Measurements from ENCODE around the gene MYEOV. TPM values are rescaled to one million over a fixed set of nuclear protein-coding genes. Genes with fewer than 3 reads are reported as not detected.

Gene MYEOV
- polyA plus RNA-seq, 1 donor: 0.03 TPM

GRCh38 chr11:69253028-69253427 lies 40.9 kb upstream of the MYEOV start:
- H3K27me3 ChIP-seq (ENCODE audit: control insufficient read depth, insufficient read depth, low read length): no peaks in the 10 kb centered on the region
- no peak overlapping the region for H3K27ac ChIP-seq (ENCODE audit: low read length)
- no peaks in the 10 kb centered on the region for H3K9me3 ChIP-seq (ENCODE audit: control insufficient read depth, low read depth, low read length)
- no peaks in the 10 kb centered on the region for H3K4me1 ChIP-seq (ENCODE audit: control insufficient read depth, insufficient read depth, low read length)
- H3K36me3 ChIP-seq (ENCODE audit: control insufficient read depth, insufficient read depth, low read length): no peaks in the 10 kb centered on the region
- no peak overlapping the region for H3K4me3 ChIP-seq (ENCODE audit: low read length)
- no peak for DNase-seq

GRCh38 chr11:69257134-69257533 lies 36.8 kb upstream of the MYEOV start:
- Histone ChIP-seq H3K4me1 (ENCODE audit: control insufficient read depth, insufficient read depth, low read length) (no peaks in the 10 kb centered on the region), H3K27ac (ENCODE audit: low read length) (no peak overlapping the region), H3K4me3 (ENCODE audit: low read length) (no peak overlapping the region), H3K36me3 (ENCODE audit: control insufficient read depth, insufficient read depth, low read length) (no peaks in the 10 kb centered on the region), H3K9me3 (ENCODE audit: control insufficient read depth, low read depth, low read length) (no peaks in the 10 kb centered on the region), H3K27me3 (ENCODE audit: control insufficient read depth, insufficient read depth, low read length) (no peaks in the 10 kb centered on the region)
- no peak for DNase-seq
- WGBS (ENCODE audit: insufficient coverage, low lambda C conversion rate): no CpG with 5 or more reads among the region's 5 CpGs

DNA sequence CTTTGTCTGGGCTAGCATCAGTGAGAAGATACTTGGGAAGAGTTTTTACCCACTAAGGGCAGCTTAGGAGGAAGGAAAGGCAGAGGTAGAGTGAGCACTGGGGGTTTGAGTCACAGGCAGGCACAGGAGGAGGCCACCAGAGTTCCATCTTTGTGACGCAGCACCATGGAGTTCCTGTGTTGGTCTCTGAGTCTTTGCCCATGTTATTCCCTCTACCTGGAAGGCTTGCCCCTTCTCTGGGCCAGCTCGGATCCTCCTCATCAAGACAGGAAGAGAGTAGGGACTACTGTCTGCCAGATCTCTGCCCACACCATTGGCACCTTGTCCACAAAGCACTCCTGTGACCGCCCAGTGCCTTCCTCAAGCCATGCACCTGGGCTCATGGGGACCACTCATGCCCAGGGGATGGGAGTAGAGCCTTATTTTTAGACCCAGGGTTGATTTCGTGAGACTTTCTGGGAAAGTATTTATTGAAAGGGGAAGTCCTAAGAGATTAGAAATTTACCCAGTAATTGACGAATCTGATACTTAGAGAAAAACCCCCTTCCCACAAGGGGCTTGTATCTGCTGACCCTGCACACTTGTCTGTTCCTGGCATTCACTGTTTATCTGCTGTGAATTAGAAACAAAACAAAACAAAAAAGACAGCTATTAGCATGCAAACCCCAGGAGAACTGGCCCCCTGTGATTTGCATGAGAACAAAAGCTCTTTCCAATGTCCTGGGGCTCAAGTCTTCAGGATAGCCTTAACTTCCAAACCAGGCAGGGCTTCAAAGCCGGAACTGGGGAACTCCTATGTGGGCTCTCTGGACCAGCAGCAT lies 35.9 kb upstream of the MYEOV start:
- H3K9me3 ChIP-seq (ENCODE audit: control insufficient read depth, low read depth, low read length): peaks cover 6% of the 10 kb centered on the region
- no peaks in the 10 kb centered on the region for H3K4me1 ChIP-seq (ENCODE audit: control insufficient read depth, insufficient read depth, low read length)
- no peak overlapping the region for H3K4me3 ChIP-seq (ENCODE audit: low read length)
- H3K27ac ChIP-seq (ENCODE audit: low read length): no peak overlapping the region
- DNase-seq: no peak
- WGBS (ENCODE audit: insufficient coverage, low lambda C conversion rate): no CpG with 5 or more reads among the region's 6 CpGs
- no peaks in the 10 kb centered on the region for H3K27me3 ChIP-seq (ENCODE audit: control insufficient read depth, insufficient read depth, low read length)
- H3K36me3 ChIP-seq (ENCODE audit: control insufficient read depth, insufficient read depth, low read length): no peaks in the 10 kb centered on the region

DNA sequence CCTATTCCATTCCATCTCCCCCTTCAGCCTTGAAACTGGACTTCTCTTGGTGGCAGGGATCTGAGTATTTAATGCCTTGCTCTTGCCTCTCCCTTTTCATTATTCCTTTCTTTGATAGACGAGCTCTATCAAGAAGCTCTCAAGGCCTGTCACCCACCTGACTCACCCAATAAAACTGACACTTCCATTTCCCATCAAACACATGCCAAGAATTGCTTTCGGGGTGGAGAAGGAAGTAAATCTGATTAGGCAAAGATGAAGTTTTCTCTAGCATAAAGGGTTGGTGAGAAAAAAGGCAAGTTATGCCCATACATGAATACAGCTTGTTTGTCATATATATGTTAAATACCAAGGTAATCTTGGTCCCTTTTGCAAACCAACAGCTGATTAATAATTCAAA lies 34.9 kb upstream of the MYEOV start:
- Histone ChIP-seq H3K27ac (ENCODE audit: low read length) (no peak overlapping the region), H3K9me3 (ENCODE audit: control insufficient read depth, low read depth, low read length) (peaks cover 6% of the 10 kb centered on the region), H3K4me1 (ENCODE audit: control insufficient read depth, insufficient read depth, low read length) (no peaks in the 10 kb centered on the region), H3K36me3 (ENCODE audit: control insufficient read depth, insufficient read depth, low read length) (no peaks in the 10 kb centered on the region), H3K4me3 (ENCODE audit: low read length) (no peak overlapping the region), H3K27me3 (ENCODE audit: control insufficient read depth, insufficient read depth, low read length) (no peaks in the 10 kb centered on the region)
- no peak for DNase-seq
- 40% methylated on average over 1 of the region's 2 CpGs for WGBS (ENCODE audit: insufficient coverage, low lambda C conversion rate)

DNA sequence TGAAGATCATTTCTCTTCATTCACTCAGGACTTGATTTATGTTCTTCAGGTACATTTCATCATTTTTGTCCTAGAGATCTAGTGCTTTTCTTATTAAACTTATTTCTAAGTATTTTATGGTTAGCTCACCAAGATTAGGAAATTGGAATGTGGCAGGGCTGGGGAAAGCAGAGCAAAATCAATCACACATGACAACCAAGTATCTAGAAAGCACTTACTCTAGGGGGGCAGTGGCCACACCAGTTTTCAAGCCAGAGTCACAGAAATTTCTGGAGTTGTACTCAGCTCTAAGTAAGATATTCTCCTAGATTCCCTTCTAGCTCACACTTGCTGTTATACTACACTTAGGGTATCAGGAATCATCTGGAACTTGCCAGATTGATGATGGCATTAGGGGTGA lies 33.3 kb upstream of the MYEOV start:
- Histone ChIP-seq H3K36me3 (ENCODE audit: control insufficient read depth, insufficient read depth, low read length) (no peaks in the 10 kb centered on the region), H3K4me3 (ENCODE audit: low read length) (no peak overlapping the region), H3K9me3 (ENCODE audit: control insufficient read depth, low read depth, low read length) (peaks cover 6% of the 10 kb centered on the region), H3K27ac (ENCODE audit: low read length) (no peak overlapping the region), H3K27me3 (ENCODE audit: control insufficient read depth, insufficient read depth, low read length) (no peaks in the 10 kb centered on the region), H3K4me1 (ENCODE audit: control insufficient read depth, insufficient read depth, low read length) (no peaks in the 10 kb centered on the region)
- DNase-seq: no peak

DNA sequence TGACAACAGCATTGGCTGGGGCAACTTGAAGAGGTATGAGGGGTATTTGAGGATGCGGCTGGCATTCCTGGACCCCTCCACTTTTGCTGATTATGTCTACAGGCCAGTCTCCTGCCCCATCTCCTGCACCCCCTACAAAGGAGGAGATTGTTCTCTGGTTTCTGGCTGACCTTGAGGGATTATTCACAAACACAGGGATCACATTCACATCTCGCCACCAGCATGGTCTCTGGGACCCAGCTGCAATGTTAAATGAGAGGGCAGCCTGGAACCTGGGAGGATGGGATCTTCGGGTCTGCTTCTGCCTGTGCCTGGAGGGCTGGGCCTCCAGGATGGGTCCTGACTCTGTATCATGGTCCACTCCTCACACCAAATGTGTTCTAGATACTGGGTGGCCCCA lies 32.8 kb upstream of the MYEOV start:
- H3K27ac ChIP-seq (ENCODE audit: low read length): no peak overlapping the region
- no peaks in the 10 kb centered on the region for H3K27me3 ChIP-seq (ENCODE audit: control insufficient read depth, insufficient read depth, low read length)
- no peak overlapping the region for H3K4me3 ChIP-seq (ENCODE audit: low read length)
- H3K36me3 ChIP-seq (ENCODE audit: control insufficient read depth, insufficient read depth, low read length): no peaks in the 10 kb centered on the region
- no peaks in the 10 kb centered on the region for H3K4me1 ChIP-seq (ENCODE audit: control insufficient read depth, insufficient read depth, low read length)
- H3K9me3 ChIP-seq (ENCODE audit: control insufficient read depth, low read depth, low read length): peaks cover 6% of the 10 kb centered on the region
- no peak for DNase-seq
- WGBS (ENCODE audit: insufficient coverage, low lambda C conversion rate): no CpG with 5 or more reads among the region's 3 CpGs

- H3K27me3 ChIP-seq (ENCODE audit: control insufficient read depth, insufficient read depth, low read length): no peaks in the 10 kb centered on the region
- peaks cover 6% of the 10 kb centered on the region for H3K9me3 ChIP-seq (ENCODE audit: control insufficient read depth, low read depth, low read length)
- no peak overlapping the region for H3K27ac ChIP-seq (ENCODE audit: low read length)
- DNase-seq: no peak
- no peak overlapping the region for H3K4me3 ChIP-seq (ENCODE audit: low read length)
- no peaks in the 10 kb centered on the region for H3K4me1 ChIP-seq (ENCODE audit: control insufficient read depth, insufficient read depth, low read length)
- H3K36me3 ChIP-seq (ENCODE audit: control insufficient read depth, insufficient read depth, low read length): no peaks in the 10 kb centered on the region
- WGBS (ENCODE audit: insufficient coverage, low lambda C conversion rate): 100% methylated on average over 4 of the region's 8 CpGs
Observed at GRCh38 chr11:69262918-69263735, 30.8 kb upstream of the MYEOV start.

DNA sequence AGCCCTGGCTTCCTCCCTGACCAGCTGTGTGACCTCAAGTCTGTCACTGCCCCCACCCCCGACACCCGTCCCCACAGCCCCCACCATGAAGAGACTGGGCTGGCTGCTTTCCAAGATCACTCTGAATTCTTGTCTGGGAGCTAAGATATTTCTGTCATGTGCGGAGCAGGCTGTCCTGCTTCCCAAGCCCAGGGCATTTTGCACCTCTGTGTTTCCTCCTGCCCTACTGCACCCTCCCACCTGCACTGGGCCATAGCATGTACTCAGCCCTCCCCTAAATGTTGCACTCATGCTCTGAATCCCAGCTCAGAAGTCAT lies 30.3 kb upstream of the MYEOV start:
- Histone ChIP-seq H3K9me3 (ENCODE audit: control insufficient read depth, low read depth, low read length) (peaks cover 6% of the 10 kb centered on the region), H3K4me3 (ENCODE audit: low read length) (no peak overlapping the region), H3K4me1 (ENCODE audit: control insufficient read depth, insufficient read depth, low read length) (no peaks in the 10 kb centered on the region), H3K27ac (ENCODE audit: low read length) (no peak overlapping the region), H3K27me3 (ENCODE audit: control insufficient read depth, insufficient read depth, low read length) (no peaks in the 10 kb centered on the region), H3K36me3 (ENCODE audit: control insufficient read depth, insufficient read depth, low read length) (no peaks in the 10 kb centered on the region)
- no peak for DNase-seq
- no CpG with 5 or more reads among the region's 3 CpGs for WGBS (ENCODE audit: insufficient coverage, low lambda C conversion rate)

- DNase-seq: no peak
- H3K27ac ChIP-seq (ENCODE audit: low read length): no peak overlapping the region
- peaks cover 6% of the 10 kb centered on the region for H3K9me3 ChIP-seq (ENCODE audit: control insufficient read depth, low read depth, low read length)
- H3K27me3 ChIP-seq (ENCODE audit: control insufficient read depth, insufficient read depth, low read length): no peaks in the 10 kb centered on the region
- no peak overlapping the region for H3K4me3 ChIP-seq (ENCODE audit: low read length)
- WGBS (ENCODE audit: insufficient coverage, low lambda C conversion rate): no CpG with 5 or more reads among the region's 4 CpGs
- H3K36me3 ChIP-seq (ENCODE audit: control insufficient read depth, insufficient read depth, low read length): no peaks in the 10 kb centered on the region
- H3K4me1 ChIP-seq (ENCODE audit: control insufficient read depth, insufficient read depth, low read length): no peaks in the 10 kb centered on the region
Observed at GRCh38 chr11:69264486-69264885, 29.5 kb upstream of the MYEOV start.

DNA sequence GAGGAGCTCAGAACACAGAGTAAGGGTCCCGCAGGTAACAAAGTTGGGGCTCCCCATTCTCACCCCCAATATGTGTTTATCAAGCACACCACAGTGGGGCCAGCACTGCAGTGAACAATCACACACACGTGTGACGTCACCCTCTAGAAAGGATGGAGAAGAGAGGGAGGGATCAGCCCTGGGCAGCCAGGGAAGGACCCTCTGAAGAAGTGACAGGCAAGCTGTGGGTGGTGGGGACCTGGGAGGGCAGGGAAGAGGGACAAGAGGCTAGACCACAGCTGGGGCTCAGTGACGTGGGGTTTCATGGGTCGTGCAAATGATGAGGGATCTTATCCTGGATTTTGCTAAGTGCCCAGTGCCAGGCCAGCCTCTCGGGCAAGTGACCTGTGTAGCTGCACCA lies 28.7 kb upstream of the MYEOV start:
- DNase-seq: no peak
- no peak overlapping the region for H3K4me3 ChIP-seq (ENCODE audit: low read length)
- no peaks in the 10 kb centered on the region for H3K36me3 ChIP-seq (ENCODE audit: control insufficient read depth, insufficient read depth, low read length)
- H3K27me3 ChIP-seq (ENCODE audit: control insufficient read depth, insufficient read depth, low read length): no peaks in the 10 kb centered on the region
- H3K27ac ChIP-seq (ENCODE audit: low read length): no peak overlapping the region
- WGBS (ENCODE audit: insufficient coverage, low lambda C conversion rate): no CpG with 5 or more reads among the region's 6 CpGs
- H3K9me3 ChIP-seq (ENCODE audit: control insufficient read depth, low read depth, low read length): peaks cover 6% of the 10 kb centered on the region
- no peaks in the 10 kb centered on the region for H3K4me1 ChIP-seq (ENCODE audit: control insufficient read depth, insufficient read depth, low read length)
